Vagina (tissue), 2 donors: ENCODE measurements around the gene FUBP3.

Source experiments
- CTCF ChIP-seq, 3 experiments: fragments of 450-650 bp in 2 of 3; fragments of 200-600 bp in 1 of 3; sonication (generic) in 1 of 3; IDR thresholded peaks; one replicate each; pipeline ENCODE4 v1.5.1; 2017 to 2019; ENCODE audit warnings: antibody characterized with exemption in 3 of 3, mild to moderate bottlenecking in 2 of 3, moderate library complexity in 2 of 3
- POLR2A ChIP-seq, 2 donors: fragments of 450-650 bp; IDR thresholded peaks; one replicate each; pipeline ENCODE4 v1.6.1; 2017; ENCODE audit warnings: antibody characterized with exemption in 2 of 2, mild to moderate bottlenecking in 2 of 2, moderate library complexity in 2 of 2
- POLR2AphosphoS5 ChIP-seq, 2 donors: sonication (generic); formaldehyde crosslinking; IDR thresholded peaks; one replicate each; pipeline ENCODE4 v1.9.0; 2017; ENCODE audit warnings: antibody characterized with exemption in 2 of 2, mild to moderate bottlenecking in 2 of 2, low read depth in 1 of 2; ENCODE audit not compliant: insufficient read depth in 1 of 2

- TF ChIP-seq CTCF (IDR thresholded peaks at IDR 0.05) (no peak), POLR2AphosphoS5 (IDR thresholded peaks at IDR 0.05; ENCODE audit: insufficient read depth in 1 of 2, low read depth in 1 of 2) (no peak), POLR2A (IDR thresholded peaks at IDR 0.05) (no peak)
These were observed 24.9 kb downstream of the FUBP3 start for GRCh38 chr9:130604295-130604694.
